Urinary bladder (tissue), 4 donors: ENCODE measurements around the gene CSNK1A1L. TPM values are rescaled to one million over a fixed set of nuclear protein-coding genes. Genes with fewer than 3 reads are reported as not detected.

Experiments used
- DNase-seq: peaks from one replicate; pipeline ENCODE4 v3.0.0-alpha.2; 2015; ENCODE audit errors: extremely low spot score
- H3K27ac ChIP-seq: one replicate; pipeline ENCODE4 v1.5.1; 2013; ENCODE audit warnings: low read depth, mild to moderate bottlenecking, moderate library complexity
- H3K36me3 ChIP-seq: one replicate; pipeline ENCODE4 v1.6.1; 2013; ENCODE audit warnings: mild to moderate bottlenecking, moderate library complexity; ENCODE audit not compliant: insufficient read depth
- H3K4me1 ChIP-seq: one replicate; pipeline ENCODE4 v1.6.1; 2013; ENCODE audit warnings: mild to moderate bottlenecking, moderate library complexity; ENCODE audit not compliant: insufficient read depth
- H3K4me3 ChIP-seq: one replicate; pipeline ENCODE4 v1.5.1; 2013; ENCODE audit warnings: low read depth, low read length
- WGBS: extraction: QIAGEN DNeasy Blood & Tissue Kit; methylation state at CpG from one replicate; pipeline ENCODE4 v1.1.7; 2013; 5-methylcytosine and 5-hydroxymethylcytosine counted together
- polyA plus RNA-seq: library from polyadenylated mRNA; stranded (reverse); fragments of 200-250 nt; gene quantifications from one replicate; pipeline ENCODE4 v1.2.3, GENCODE V29; 2013
- total RNA-seq: library from RNA; depleted of rRNA; stranded (reverse); fragments of >200 nt; gene quantifications from one replicate; pipeline ENCODE4 v1.2.3, GENCODE V29; 2014
- donor health status: healthy with polysubstance abuse.
- donor health status: healthy.

The CSNK1A1L gene
- not detected for total RNA-seq
- polyA plus RNA-seq: not detected

DNA sequence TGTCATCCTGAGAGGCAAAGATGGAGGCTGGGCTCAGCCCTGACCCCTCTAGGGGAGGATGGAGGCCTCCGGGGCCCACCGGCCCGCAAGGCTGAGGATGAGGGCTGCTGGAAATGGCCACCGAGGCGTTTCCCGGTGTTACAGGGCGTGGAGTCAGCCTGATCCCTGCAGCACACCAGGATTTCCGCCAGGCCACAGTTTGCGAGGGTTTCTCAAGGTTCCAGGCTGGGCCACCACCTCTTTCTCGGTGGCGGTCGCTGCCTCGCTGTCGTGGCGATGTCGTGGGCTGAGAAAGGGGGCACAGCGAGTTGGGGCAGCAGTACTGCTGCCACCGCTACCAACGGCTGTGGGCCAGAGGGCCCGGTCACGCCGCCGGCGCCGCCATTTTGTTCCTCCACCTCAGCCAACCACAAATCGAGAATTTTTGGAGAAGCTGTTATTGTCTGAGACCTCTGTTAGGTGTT, at the start of gene CSNK1A1L:
Gene CSNK1A1L, minus strand, starts transcription at position 414 of the 464 bp plus-strand sequence. Its CDS starts 408 bp downstream, at position 6.
- Histone ChIP-seq H3K27ac (no peak within 1 kb of the TSS), H3K4me3 (no peak within 1 kb of the TSS), H3K36me3 (no peaks in the 10 kb centered on the region), H3K4me1 (no peaks in the 10 kb centered on the region)
- no peak for DNase-seq
- WGBS: 96% methylated on average over 26 of the region's 26 CpGs

DNA sequence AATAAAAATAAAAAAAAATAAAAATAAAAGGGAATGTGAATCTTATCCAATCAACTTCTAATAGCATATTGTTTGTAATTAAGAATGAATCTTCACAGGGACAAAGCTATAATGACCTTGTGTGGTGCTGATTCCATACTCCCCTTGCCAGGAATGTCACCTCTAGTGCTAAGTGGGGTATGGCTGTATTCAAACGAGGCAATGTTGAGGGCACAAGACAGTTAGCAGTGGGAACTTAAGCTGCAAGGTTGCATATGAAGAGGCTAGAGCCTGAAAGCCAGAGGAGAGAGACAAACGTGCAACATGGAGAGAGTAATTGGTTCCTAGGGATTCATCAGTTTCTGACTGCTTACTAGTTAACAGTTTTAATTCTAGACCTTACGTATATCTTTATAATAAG, 43.9 kb upstream of the CSNK1A1L start:
- WGBS: 63% methylated on average over 3 of the region's 3 CpGs
- Histone ChIP-seq H3K36me3 (no peaks in the 10 kb centered on the region), H3K27ac (no peak overlapping the region), H3K4me1 (no peaks in the 10 kb centered on the region), H3K4me3 (no peak overlapping the region)
- no peak for DNase-seq

DNA sequence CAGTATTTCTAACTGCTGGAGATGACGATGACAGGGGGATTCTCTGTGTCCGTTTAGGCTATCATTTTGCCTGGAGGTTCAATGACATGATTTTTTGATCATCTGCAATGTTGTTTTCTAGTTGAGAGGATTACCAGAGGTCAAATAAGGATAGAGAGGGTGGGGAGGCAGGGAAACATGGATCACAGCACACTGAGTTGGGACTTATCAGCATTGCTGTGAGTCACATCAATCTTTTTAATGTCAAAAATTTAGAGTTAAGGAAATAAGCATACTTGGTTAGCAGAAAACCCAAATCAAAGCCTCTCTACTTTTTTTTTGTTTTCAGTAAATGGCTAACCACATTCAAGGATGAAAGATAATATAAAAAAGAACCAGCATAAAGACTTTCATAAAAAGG, 43.0 kb upstream of the CSNK1A1L start:
- DNase-seq: no peak
- WGBS: 76% methylated on average over 2 of the region's 2 CpGs
- Histone ChIP-seq H3K36me3 (no peaks in the 10 kb centered on the region), H3K27ac (no peak overlapping the region), H3K4me1 (no peaks in the 10 kb centered on the region), H3K4me3 (no peak overlapping the region)

DNA sequence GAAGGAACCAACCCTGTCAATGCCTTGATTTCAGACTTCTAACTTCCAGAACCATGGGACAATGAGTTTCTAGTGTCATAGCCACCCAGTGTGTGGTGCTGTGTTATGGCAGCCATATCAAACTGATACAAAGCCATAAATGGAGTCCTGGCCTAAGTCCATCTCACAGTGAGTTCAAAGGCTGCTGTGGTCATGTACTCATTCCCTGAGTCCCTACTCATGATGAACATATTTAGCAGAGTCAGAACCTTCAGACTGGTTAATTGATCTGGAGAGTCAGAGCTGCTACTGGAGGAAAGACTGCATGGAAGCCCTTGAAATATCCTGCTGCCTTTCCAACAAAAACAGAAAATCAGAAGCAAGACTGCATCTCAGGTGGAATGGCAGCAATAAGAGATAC, 39.2 kb upstream of the CSNK1A1L start:
- no peak overlapping the region for H3K27ac ChIP-seq
- H3K4me1 ChIP-seq: no peaks in the 10 kb centered on the region
- H3K36me3 ChIP-seq: no peaks in the 10 kb centered on the region
- H3K4me3 ChIP-seq: no peak overlapping the region
- no peak for DNase-seq

DNA sequence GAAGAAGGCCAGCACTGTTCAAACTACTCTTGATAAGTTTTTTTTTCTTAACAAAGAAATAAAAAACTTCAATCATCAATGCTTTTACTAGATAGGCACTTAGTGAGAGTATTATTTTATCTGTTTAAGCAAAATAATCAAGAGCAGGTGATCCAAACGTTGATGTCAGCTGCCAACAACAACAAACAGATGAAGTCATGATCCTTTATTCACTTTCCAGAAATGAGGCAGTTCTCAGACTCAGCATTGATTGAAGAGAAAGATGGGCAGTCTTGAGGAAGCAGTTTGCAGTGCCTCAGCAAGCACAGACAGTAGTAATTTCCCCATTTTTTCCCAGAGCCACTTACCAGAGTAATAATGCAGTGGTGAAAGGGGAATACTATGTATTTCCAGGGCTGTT, 38.4 kb upstream of the CSNK1A1L start:
- no peaks in the 10 kb centered on the region for H3K36me3 ChIP-seq
- no peak overlapping the region for H3K27ac ChIP-seq
- no peak for DNase-seq
- WGBS: 29% methylated on average over 1 of the region's 1 CpG
- no peaks in the 10 kb centered on the region for H3K4me1 ChIP-seq
- no peak overlapping the region for H3K4me3 ChIP-seq

DNA sequence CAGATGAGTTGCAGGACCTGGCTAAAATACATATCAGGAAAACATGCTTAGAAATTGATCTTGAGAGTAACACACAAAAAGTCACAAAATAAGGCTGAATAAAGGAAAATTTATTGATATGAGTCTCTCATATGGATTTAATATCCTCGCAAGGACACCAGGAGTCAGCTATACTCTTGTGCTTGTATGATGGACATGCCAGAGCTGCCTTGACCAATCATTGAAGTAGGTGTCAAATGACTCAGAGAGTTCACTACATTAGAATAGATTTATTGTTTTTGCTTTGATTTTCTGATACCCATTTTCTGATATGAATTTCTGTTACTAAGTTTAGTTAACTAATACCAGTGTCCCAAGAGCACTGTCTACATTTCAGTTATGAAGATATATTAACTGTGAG, 37.4 kb upstream of the CSNK1A1L start:
- Histone ChIP-seq H3K27ac (no peak overlapping the region), H3K4me1 (no peaks in the 10 kb centered on the region), H3K36me3 (no peaks in the 10 kb centered on the region), H3K4me3 (no peak overlapping the region)
- 100% methylated on average over 1 of the region's 1 CpG for WGBS
- DNase-seq: no peak

DNA sequence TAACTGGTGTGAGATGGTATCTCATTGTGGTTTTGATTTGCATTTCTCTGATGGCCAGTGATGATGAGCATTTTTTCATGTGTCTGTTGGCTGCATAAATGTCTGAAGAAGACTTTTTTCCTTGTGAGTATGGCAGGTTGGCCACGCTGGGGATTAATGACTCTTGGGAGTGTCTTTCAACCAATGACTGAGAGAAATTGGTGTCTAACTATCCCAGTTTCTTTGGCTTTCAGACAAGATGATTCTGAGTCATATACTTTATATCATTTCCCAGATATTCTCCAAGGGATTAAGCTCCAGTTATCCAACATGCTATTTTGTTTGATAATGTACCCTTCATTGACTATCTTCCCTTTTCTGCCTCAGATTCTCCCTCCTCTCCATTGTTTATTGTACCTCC, 35.5 kb upstream of the CSNK1A1L start:
- H3K4me1 ChIP-seq: no peaks in the 10 kb centered on the region
- WGBS: 81% methylated on average over 1 of the region's 1 CpG

DNA sequence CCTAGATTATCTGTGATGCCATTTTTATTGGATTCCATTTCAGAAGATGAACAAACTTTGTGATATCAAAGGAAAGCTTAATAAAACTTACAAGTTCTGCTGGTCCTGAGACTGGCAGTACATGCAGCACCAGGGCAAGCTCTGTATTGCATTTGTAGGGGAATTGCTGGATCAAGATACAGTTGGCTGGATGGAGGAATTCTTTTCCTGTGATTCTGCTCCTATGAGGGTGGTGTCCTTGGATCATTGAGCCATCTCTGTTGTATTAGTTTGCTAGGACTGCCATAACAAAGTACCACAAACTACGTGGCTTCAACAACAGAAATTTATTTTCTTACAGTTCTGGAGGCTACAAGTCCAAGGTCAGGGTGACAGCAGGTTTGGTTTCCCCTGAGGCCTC, 33.9 kb upstream of the CSNK1A1L start:
- 73% methylated on average over 1 of the region's 1 CpG for WGBS
- DNase-seq: no peak

More for the DNA sequence above, 35.5 kb upstream of the CSNK1A1L start:
- Histone ChIP-seq H3K27ac (no peak overlapping the region), H3K4me3 (no peak overlapping the region), H3K36me3 (no peaks in the 10 kb centered on the region)
- DNase-seq: no peak

DNA sequence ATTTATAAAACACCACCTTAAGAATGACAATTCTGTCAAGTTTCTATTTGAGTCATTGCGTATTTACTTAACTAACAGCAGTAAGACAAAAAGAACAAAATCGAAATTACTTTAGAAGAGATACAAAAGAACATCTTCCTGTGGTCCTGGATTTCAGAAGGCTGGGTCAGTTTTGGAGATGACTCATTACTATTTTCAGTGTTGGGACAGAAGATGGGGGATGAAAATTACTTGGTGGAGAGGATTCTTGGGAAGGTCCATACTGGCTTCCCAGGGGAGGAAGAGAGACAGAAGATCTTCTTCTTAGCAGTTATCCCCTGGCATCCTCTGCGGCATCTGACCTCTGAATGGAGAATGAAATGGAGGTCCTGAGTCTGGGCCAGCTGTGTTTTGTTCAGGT, 33.5 kb upstream of the CSNK1A1L start:
- DNase-seq: no peak
- Histone ChIP-seq H3K4me1 (no peaks in the 10 kb centered on the region), H3K36me3 (no peaks in the 10 kb centered on the region), H3K4me3 (no peak overlapping the region), H3K27ac (no peak overlapping the region)
- 72% methylated on average over 3 of the region's 3 CpGs for WGBS

More for the DNA sequence above, 33.9 kb upstream of the CSNK1A1L start:
- Histone ChIP-seq H3K4me3 (no peak overlapping the region), H3K27ac (no peak overlapping the region), H3K36me3 (no peaks in the 10 kb centered on the region), H3K4me1 (no peaks in the 10 kb centered on the region)

DNA sequence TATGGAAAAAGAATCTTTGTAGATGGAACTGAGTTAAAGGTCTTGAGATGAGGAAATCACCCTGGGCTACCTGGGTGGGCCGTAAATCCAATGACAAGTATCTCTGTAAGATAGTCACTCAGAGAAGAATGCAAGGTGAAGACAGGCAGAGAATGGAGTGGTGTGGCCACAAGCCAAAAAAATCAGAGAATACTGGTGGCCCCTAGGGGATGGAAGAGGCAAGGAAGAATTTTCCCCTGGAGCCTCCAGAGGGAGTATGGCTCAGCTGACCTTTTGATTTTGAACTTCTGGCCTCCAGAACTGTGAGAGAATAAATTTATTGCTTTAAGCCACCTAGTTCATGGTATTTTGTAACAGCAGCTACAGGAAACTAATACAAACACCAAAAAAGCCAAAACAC, 32.7 kb upstream of the CSNK1A1L start:
- no peak overlapping the region for H3K27ac ChIP-seq
- no peak overlapping the region for H3K4me3 ChIP-seq
- 92% methylated on average over 1 of the region's 1 CpG for WGBS
- no peaks in the 10 kb centered on the region for H3K4me1 ChIP-seq
- no peaks in the 10 kb centered on the region for H3K36me3 ChIP-seq
- no peak for DNase-seq

DNA sequence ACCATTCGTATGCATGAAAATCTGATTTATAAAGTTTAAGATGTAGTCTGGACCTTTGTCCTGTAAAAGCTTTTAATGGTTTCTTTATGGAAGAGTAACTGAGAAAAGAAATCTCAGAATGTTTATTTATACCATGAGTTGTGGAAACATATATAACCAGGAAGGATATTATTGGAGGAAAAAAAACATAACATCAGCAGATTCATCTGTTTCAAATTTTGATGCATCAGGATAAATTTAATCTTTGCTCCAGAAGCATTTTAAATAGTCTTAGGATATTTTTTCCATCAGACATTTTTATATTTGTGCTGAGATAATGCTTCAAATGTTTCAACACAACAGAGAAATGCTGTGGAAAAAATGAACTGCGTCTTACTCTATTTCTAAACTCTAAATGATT, 31.2 kb upstream of the CSNK1A1L start:
- Histone ChIP-seq H3K27ac (no peak overlapping the region), H3K4me1 (no peaks in the 10 kb centered on the region), H3K36me3 (no peaks in the 10 kb centered on the region), H3K4me3 (no peak overlapping the region)
- no peak for DNase-seq
- 83% methylated on average over 2 of the region's 2 CpGs for WGBS

DNA sequence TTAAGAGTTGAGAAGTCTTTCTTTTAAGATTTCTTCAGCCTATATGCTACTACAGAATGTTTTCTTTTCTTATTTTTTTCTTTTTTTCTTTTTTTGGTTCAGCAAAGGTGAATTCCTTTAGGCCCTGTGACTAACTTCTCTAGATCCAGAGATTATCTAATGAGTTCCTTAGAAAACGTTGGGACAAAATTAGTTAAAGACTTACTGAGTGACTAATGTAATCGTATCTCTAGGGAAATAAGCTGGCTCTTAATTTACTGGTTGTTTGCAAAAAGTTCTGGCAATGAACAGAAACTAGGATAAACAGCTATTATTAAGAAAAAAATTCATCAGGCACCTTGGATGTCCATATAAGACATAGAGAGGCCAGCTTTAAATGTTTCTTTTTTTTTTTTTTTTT, 30.7 kb upstream of the CSNK1A1L start:
- no peak overlapping the region for H3K27ac ChIP-seq

DNA sequence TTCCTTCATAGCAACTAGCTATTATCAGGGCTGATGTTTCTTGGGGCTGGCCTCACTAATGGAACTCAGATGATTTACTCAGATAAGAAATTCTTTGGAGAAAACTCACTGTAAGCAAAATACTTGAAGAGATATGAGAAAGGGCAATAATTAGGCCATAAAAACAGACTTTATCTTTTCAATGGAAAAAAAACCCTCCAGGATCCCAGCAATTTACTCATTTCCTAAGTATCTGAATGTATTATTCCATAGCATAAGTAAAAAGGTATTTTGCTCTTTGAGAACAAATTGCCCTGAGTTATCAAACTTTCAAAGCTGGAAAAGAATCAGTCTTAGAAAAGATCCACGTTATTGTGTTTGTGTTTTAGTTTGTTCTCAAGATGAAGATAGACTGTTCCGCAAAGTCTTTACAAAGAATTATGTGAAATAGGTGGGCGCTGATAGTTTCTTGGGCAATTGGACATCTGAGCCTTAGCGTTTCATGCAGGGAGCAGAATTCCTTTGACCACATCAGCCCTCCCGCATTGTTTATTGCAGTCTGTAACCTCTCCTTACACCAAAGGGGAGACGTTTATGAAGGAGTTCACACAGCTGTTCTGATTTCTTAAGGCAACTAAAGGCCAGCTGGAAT, 29.1 kb upstream of the CSNK1A1L start:
- H3K36me3 ChIP-seq: no peaks in the 10 kb centered on the region
- peak; percentile 51 for DNase-seq
- H3K4me3 ChIP-seq: no peak overlapping the region
- no peaks in the 10 kb centered on the region for H3K4me1 ChIP-seq
- no peak overlapping the region for H3K27ac ChIP-seq
- 33% methylated on average over 6 of the region's 6 CpGs for WGBS

More for the DNA sequence above, 30.7 kb upstream of the CSNK1A1L start:
- 40% methylated on average over 2 of the region's 2 CpGs for WGBS
- DNase-seq: no peak
- Histone ChIP-seq H3K4me1 (no peaks in the 10 kb centered on the region), H3K4me3 (no peak overlapping the region), H3K36me3 (no peaks in the 10 kb centered on the region)

DNA sequence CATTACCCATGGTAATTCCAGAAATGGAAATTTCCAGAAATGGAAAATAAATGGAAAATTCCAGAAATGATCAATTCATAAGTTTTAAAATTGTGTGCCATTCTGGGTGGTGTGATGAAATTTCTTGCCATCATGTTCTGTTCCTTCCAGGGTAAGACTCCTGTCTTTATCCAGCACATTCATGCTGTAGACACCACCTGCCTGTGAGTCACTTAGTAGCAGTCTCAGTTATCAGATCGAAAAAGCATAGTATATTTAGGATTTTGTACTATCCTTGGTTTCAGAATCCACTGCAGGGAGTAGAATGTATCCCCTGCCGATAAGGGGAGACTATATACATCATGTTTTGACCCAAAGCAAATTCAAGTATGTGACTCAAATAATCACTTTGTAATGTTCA, 26.7 kb upstream of the CSNK1A1L start:
- no peak overlapping the region for H3K27ac ChIP-seq
- no peak overlapping the region for H3K4me3 ChIP-seq
- 91% methylated on average over 2 of the region's 2 CpGs for WGBS
- no peak for DNase-seq
- no peaks in the 10 kb centered on the region for H3K4me1 ChIP-seq
- no peaks in the 10 kb centered on the region for H3K36me3 ChIP-seq

DNA sequence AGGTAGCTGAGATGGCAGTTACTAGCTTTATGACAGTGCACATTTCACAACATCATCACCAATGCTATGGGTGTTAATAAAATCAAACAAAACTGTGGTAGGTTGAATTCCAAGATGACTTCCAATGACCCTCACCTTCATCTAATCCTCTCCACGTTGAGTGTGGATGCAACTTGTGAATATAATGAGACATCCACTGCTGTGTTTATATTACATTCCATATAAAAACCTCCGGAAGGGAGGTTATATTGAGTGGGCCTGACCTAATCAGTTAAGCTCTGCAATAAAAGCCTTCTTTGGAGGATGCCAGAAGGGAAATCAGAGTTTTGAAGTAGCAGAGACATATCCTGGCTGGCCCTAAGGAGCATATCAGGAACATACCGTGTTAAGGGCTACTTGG, 25.6 kb upstream of the CSNK1A1L start:
- no peak overlapping the region for H3K27ac ChIP-seq
- H3K4me3 ChIP-seq: no peak overlapping the region
- WGBS: 31% methylated on average over 3 of the region's 3 CpGs
- no peaks in the 10 kb centered on the region for H3K4me1 ChIP-seq
- DNase-seq: no peak
- no peaks in the 10 kb centered on the region for H3K36me3 ChIP-seq
